Measurements from ENCODE around the gene USP20.

Gene USP20

DNA sequence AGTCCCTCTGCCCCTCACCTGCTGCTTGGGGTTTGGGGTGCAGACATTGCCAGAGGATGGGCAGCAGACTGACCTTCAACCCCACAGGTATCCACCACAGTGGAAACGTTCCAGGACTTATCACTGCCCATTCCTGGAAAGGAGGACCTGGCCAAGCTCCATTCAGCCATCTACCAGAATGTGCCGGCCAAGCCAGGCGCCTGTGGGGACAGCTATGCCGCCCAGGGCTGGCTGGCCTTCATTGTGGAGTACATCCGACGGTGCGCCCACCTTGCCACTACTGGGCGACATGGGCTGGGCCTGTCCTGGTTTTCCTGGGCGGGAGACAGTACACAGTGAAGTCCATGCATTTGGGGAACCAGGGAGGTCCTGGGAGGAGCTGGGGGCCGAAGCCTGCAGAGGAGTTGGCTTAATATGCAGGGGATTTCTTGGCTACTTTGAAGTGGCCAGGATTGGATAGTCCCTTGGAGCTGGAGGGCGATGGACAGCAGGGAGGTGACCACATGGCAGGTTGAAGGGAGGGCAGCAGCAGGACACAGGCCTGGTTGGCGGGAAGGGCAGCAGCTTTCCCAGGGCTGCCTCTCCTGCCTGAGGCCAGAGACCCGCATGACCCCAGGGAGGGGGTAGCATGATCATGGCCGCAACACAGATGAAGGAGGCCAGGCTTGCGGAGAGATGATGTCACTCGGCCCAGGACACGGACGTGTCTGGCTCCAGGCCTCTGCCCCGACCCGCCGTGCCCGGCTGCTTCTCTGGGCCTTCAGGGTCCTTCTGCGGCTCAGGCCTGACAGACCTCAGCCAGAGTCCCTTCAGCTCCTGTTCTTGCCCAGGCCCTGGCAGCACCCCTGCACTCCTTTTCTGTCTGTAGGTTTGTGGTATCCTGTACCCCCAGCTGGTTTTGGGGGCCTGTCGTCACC, 34.6 kb downstream of the USP20 start:
- no peak for DNase-seq (ENCODE audit: low read depth, low spot score)
- in situ Hi-C loops (cut with HindIII; ENCODE audit: low sequenced_read_pairs): no loop called here

DNA sequence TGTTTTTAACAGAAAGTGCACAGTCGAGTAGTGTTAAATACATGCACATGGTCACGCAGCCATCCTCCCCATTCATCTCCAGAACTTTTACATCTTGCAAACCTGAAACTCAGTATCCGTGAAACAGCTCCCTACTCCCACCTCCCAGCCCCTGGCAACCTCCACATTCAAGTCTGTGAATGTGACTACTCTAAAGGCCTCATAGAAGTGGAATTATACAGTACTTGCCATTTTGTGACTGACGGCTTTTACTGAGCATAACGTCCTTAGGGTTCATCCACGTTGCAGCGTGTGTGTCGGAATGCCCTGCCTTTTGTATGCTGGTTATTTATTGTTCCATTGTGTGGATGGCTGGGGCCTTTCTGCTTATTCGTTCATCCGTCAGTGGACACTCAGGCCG, 35.8 kb downstream of the USP20 start:
- no peak for DNase-seq (ENCODE audit: low read depth, low spot score)
- no peak for TF ChIP-seq CTCF (IDR thresholded peaks at IDR 0.05; ENCODE audit: low read depth, low read length)
- H3K4me3 ChIP-seq (ENCODE audit: low read depth, low read length): no peak overlapping the region
- in situ Hi-C loops (cut with HindIII; ENCODE audit: low sequenced_read_pairs): no loop called here

More for the DNA sequence above, 34.6 kb downstream of the USP20 start:
- no peak overlapping the region for H3K4me3 ChIP-seq (ENCODE audit: low read depth, low read length)
- TF ChIP-seq CTCF (IDR thresholded peaks at IDR 0.05; ENCODE audit: low read depth, low read length): no peak

GRCh38 chr9:129873563-129874190, 38.4 kb downstream of the USP20 start:
- in situ Hi-C loops (cut with HindIII; ENCODE audit: low sequenced_read_pairs): no loop called here
- no peak for TF ChIP-seq CTCF (IDR thresholded peaks at IDR 0.05; ENCODE audit: low read depth, low read length)
- H3K4me3 ChIP-seq (ENCODE audit: low read depth, low read length): no peak overlapping the region
- DNase-seq (ENCODE audit: low read depth, low spot score): no peak

GRCh38 chr9:129874261-129875101, 39.2 kb downstream of the USP20 start:
- no peak for DNase-seq (ENCODE audit: low read depth, low spot score)
- no peak overlapping the region for H3K4me3 ChIP-seq (ENCODE audit: low read depth, low read length)
- TF ChIP-seq CTCF (IDR thresholded peaks at IDR 0.05; ENCODE audit: low read depth, low read length): no peak
- in situ Hi-C loops (cut with HindIII; ENCODE audit: low sequenced_read_pairs): no loop called here

DNA sequence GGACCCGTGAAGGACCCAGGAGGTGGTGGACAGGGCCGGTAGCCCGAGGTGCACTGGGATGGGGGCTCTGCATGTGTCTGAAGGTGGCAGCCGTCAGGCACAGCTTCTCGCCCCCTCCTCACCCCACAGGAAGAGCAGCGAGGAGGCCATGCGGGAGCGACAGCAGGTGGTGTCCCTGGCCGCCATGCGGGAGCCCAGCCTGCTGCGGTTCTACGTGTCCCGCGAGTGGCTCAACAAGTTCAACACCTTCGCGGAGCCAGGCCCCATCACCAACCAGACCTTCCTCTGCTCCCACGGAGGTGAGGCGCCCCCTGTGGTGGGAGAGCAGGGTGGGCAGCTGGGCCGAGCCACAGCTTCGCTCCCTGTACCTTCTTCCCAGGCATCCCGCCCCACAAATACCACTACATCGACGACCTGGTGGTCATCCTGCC, 39.9 kb downstream of the USP20 start:
- no peak for DNase-seq (ENCODE audit: low read depth, low spot score)
- in situ Hi-C loops (cut with HindIII; ENCODE audit: low sequenced_read_pairs): no loop called here
- H3K4me3 ChIP-seq (ENCODE audit: low read depth, low read length): no peak overlapping the region
- TF ChIP-seq CTCF (IDR thresholded peaks at IDR 0.05; ENCODE audit: low read depth, low read length): peak; percentile 15

DNA sequence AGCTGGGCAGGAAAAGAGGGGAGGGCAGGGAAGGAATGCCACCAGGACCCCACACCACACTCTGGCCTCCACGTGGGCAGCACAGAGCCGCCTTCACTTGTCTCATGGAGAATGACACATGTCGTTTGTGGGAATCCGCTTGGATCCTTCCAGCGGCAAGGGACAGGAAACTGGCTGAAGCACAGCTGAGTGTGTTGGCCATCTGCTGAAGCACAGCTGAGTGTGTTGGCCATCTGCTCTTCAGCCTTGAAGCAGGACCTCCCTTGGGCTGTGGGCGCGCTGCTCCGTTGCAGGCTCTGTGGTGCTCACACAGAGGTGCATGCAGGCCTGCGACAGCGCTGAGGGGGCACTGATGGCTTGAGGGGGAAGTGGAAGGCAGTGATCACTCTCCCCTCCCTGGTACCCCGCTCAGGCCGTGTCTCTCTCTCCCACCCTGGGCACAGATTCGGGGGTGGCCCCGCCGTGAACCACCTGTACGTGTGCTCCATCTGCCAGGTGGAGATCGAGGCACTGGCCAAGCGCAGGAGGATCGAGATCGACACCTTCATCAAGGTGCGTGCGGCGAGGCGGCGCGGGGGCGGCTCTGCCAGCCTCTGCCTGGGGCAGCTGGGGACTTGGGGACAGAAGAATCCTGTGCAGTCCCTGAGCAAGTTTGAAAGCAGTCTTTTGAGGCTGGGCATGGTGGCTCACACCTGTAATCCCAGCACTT, 40.6 kb downstream of the USP20 start:
- no peak for TF ChIP-seq CTCF (IDR thresholded peaks at IDR 0.05; ENCODE audit: low read depth, low read length)
- in situ Hi-C loops (cut with HindIII; ENCODE audit: low sequenced_read_pairs): no loop called here
- no peak overlapping the region for H3K4me3 ChIP-seq (ENCODE audit: low read depth, low read length)
- no peak for DNase-seq (ENCODE audit: low read depth, low spot score)
